H9 (cell line): Measurements from ENCODE around the gene ZG16. TPM values are rescaled to one million over a fixed set of nuclear protein-coding genes. Genes with fewer than 3 reads are reported as not detected.

Source experiments
- DNase-seq: peaks from one replicate; pipeline ENCODE4 v3.0.0-alpha.2; 2017
- H2AFZ ChIP-seq: one replicate; pipeline ENCODE4 v1.6.1; 2013; ENCODE audit warnings: mild to moderate bottlenecking, low read length, control low read depth, moderate library complexity
- H2AK5ac ChIP-seq: 2 replicates; pipeline ENCODE4 v1.6.1; 2013; ENCODE audit warnings: low read length, control low read depth, mixed read lengths; ENCODE audit not compliant: insufficient read length
- H2BK120ac ChIP-seq: one replicate; pipeline ENCODE4 v1.6.1; 2013; ENCODE audit warnings: low read depth, mild to moderate bottlenecking, low read length, control low read depth, inconsistent platforms; ENCODE audit not compliant: poor library complexity, severe bottlenecking
- H2BK12ac ChIP-seq: 2 replicates; pipeline ENCODE4 v1.6.1; 2013; ENCODE audit warnings: low read length, control low read depth, mixed read lengths, low read depth; ENCODE audit not compliant: insufficient read length
- H2BK15ac ChIP-seq: 2 replicates; pipeline ENCODE4 v1.6.1; 2013; ENCODE audit warnings: low read depth, low read length, control low read depth
- H2BK20ac ChIP-seq: one replicate; pipeline ENCODE4 v1.6.1; 2013; ENCODE audit warnings: low read depth, mild to moderate bottlenecking, low read length, control low read depth, inconsistent platforms; ENCODE audit not compliant: poor library complexity, severe bottlenecking
- H2BK5ac ChIP-seq: 2 replicates; pipeline ENCODE4 v1.6.1; 2013; ENCODE audit warnings: low read length, control low read depth, mixed read lengths; ENCODE audit not compliant: insufficient read length
- H3K14ac ChIP-seq: 2 replicates; pipeline ENCODE4 v1.6.1; 2013; ENCODE audit warnings: low read length, control low read depth; ENCODE audit not compliant: insufficient read depth
- H3K18ac ChIP-seq: 2 replicates; pipeline ENCODE4 v1.6.1; 2013; ENCODE audit warnings: low read depth, mild to moderate bottlenecking, mixed read lengths, low read length, control low read depth; ENCODE audit not compliant: insufficient read length
- H3K23ac ChIP-seq: 2 replicates; pipeline ENCODE4 v1.6.1; 2013; ENCODE audit warnings: low read length, control low read depth, mixed read lengths, low read depth; ENCODE audit not compliant: insufficient read length
- H3K23me2 ChIP-seq: 2 replicates; pipeline ENCODE4 v1.6.1; 2013; ENCODE audit warnings: low read depth, mild to moderate bottlenecking, mixed read lengths, low read length, control low read depth; ENCODE audit not compliant: insufficient read length, poor library complexity, severe bottlenecking
- H3K27ac ChIP-seq: 2 replicates; pipeline ENCODE4 v1.5.1; 2013; ENCODE audit warnings: low read length, control low read depth, mixed read lengths, low read depth; ENCODE audit not compliant: insufficient read length
- H3K27me3 ChIP-seq: 2 replicates; pipeline ENCODE4 v1.6.1; 2013; ENCODE audit warnings: low read length, control low read depth, inconsistent platforms; ENCODE audit not compliant: insufficient read depth
- H3K4ac ChIP-seq: 2 replicates; pipeline ENCODE4 v1.6.1; 2013; ENCODE audit warnings: low read depth, mild to moderate bottlenecking, control low read depth, inconsistent platforms, low read length, moderate library complexity
- H3K4me1 ChIP-seq: 2 replicates; pipeline ENCODE4 v1.6.1; 2013; ENCODE audit warnings: low read length, control low read depth, inconsistent platforms; ENCODE audit not compliant: insufficient read depth
- H3K4me2 ChIP-seq: 2 replicates; pipeline ENCODE4 v1.6.1; 2013; ENCODE audit warnings: low read length, control low read depth, mixed read lengths; ENCODE audit not compliant: insufficient read length, insufficient read depth
- H3K56ac ChIP-seq: 2 replicates; pipeline ENCODE4 v1.6.1; 2013; ENCODE audit warnings: low read depth, mild to moderate bottlenecking, mixed read lengths, low read length, control low read depth; ENCODE audit not compliant: insufficient read length
- H3K79me1 ChIP-seq: 2 replicates; pipeline ENCODE4 v1.6.1; 2013; ENCODE audit warnings: low read depth, mild to moderate bottlenecking, moderate library complexity, low read length, control low read depth, inconsistent platforms; ENCODE audit not compliant: insufficient read depth, poor library complexity, severe bottlenecking
- H3K79me2 ChIP-seq: 2 replicates; pipeline ENCODE4 v1.6.1; 2013; ENCODE audit warnings: low read length, control low read depth, inconsistent platforms; ENCODE audit not compliant: insufficient read depth
- H3K9ac ChIP-seq: 2 replicates; pipeline ENCODE4 v1.6.1; 2013; ENCODE audit warnings: low read length, control low read depth, mixed read lengths; ENCODE audit not compliant: insufficient read length; ENCODE audit errors: extremely low read depth
- H3K9me3 ChIP-seq: one replicate; pipeline ENCODE4 v1.6.1; 2013; ENCODE audit warnings: low read depth, low read length, inconsistent platforms; ENCODE audit not compliant: control insufficient read depth
- H3T11ph ChIP-seq: one replicate; pipeline ENCODE4 v1.6.1; 2013; ENCODE audit warnings: mild to moderate bottlenecking, low read length, control low read depth, inconsistent platforms
- H4K20me1 ChIP-seq: one replicate; pipeline ENCODE4 v1.6.1; 2013; ENCODE audit not compliant: control insufficient read depth, insufficient read length, insufficient read depth
- H4K5ac ChIP-seq: 2 replicates; pipeline ENCODE4 v1.6.1; 2013; ENCODE audit warnings: low read depth, mild to moderate bottlenecking, mixed read lengths, low read length, control low read depth; ENCODE audit not compliant: insufficient read length
- H4K8ac ChIP-seq: replicated peaks from 2 replicates; pipeline ENCODE4 v1.6.1; 2013; ENCODE audit warnings: low read length, control low read depth, mixed read lengths, low read depth; ENCODE audit not compliant: insufficient read length
- H4K91ac ChIP-seq: 2 replicates; pipeline ENCODE4 v1.6.1; 2013; ENCODE audit warnings: low read depth, mild to moderate bottlenecking, moderate library complexity, mixed read lengths, low read length, control low read depth; ENCODE audit not compliant: insufficient read length
- H3K27ac Mint-ChIP-seq, 3 experiments: 2 replicates in 2 of 3; 3 replicates in 1 of 3; pipeline ENCODE4 v1.8.0; 2020 to 2021; ENCODE audit warnings: mixed read lengths in 3 of 3, mild to moderate bottlenecking in 1 of 3, moderate library complexity in 1 of 3
- H3K27me3 Mint-ChIP-seq: 2 replicates; pipeline ENCODE4 v1.8.0; 2021; ENCODE audit warnings: low read depth, mild to moderate bottlenecking, moderate library complexity, mixed read lengths
- H3K36me3 Mint-ChIP-seq, 3 experiments: 2 replicates in 2 of 3; 3 replicates in 1 of 3; pipeline ENCODE4 v1.8.0; 2020 to 2021; ENCODE audit warnings: low read depth in 3 of 3, mixed read lengths in 3 of 3; ENCODE audit not compliant: insufficient read depth in 1 of 3
- H3K4me1 Mint-ChIP-seq, 2 experiments: 2 replicates each; pipeline ENCODE4 v1.8.0; 2020; ENCODE audit warnings: mixed read lengths in 2 of 2
- H3K4me3 Mint-ChIP-seq, 2 experiments: 2 replicates in 1 of 2; 3 replicates in 1 of 2; pipeline ENCODE4 v1.8.0; 2020 to 2021; ENCODE audit warnings: mild to moderate bottlenecking in 2 of 2, mixed read lengths in 2 of 2, moderate library complexity in 1 of 2
- H3K9me3 Mint-ChIP-seq, 2 experiments: 2 replicates in 1 of 2; 3 replicates in 1 of 2; pipeline ENCODE4 v1.8.0; 2020; ENCODE audit warnings: mild to moderate bottlenecking in 2 of 2, mixed read lengths in 2 of 2, moderate library complexity in 1 of 2
- CTCF ChIP-seq: fragments of 200-600 bp; sonication (generic); conservative IDR thresholded peaks from 3 replicates; pipeline ENCODE4 v1.8.0; 2021; ENCODE audit warnings: antibody characterized with exemption, mild to moderate bottlenecking
- WGBS: extraction: QIAGEN DNeasy Blood & Tissue Kit; methylation state at CpG from one replicate; pipeline ENCODE4 v1.1.7; 2013; ENCODE audit warnings: missing lambda C conversion rate, low lambda C conversion rate, mixed read lengths; ENCODE audit not compliant: insufficient read length; ENCODE audit errors: extremely low coverage; 5-methylcytosine and 5-hydroxymethylcytosine counted together
- total RNA-seq: library from RNA; stranded (reverse); gene quantifications from 2 replicates; pipeline ENCODE4 v1.2.1, GENCODE V29; 2021

The ZG16 gene
- total RNA-seq, 1 experiment from 2014 or later = not detected

- Histone ChIP-seq H3K23ac (no peak overlapping the region), H3K4me2 (no peak overlapping the region), H3K56ac (no peak overlapping the region), H3K23me2 (no peaks in the 10 kb centered on the region), H3K18ac (no peak overlapping the region), H3K14ac (no peak overlapping the region), H3K9me3 (no peaks in the 10 kb centered on the region), H4K20me1 (no peaks in the 10 kb centered on the region), H3K27me3 (no peaks in the 10 kb centered on the region), H2BK15ac (no peak overlapping the region), H4K5ac (no peak overlapping the region), H3K79me2 (no peaks in the 10 kb centered on the region), H2AFZ (no peak overlapping the region), H3K4me1 (no peaks in the 10 kb centered on the region), H2AK5ac (no peak overlapping the region), H4K8ac (no peak overlapping the region), H4K91ac (no peak overlapping the region), H3K4ac (no peak overlapping the region), H2BK120ac (no peak overlapping the region), H2BK20ac (no peak overlapping the region), H2BK12ac (no peak overlapping the region), H3K9ac (no peak overlapping the region), H3T11ph (no peak overlapping the region), H3K79me1 (no peaks in the 10 kb centered on the region), H3K27ac (no peak overlapping the region), H2BK5ac (no peak overlapping the region)
- no peak overlapping the region for H3K4me3 Mint-ChIP-seq
- peaks cover 15 to 22% of the 10 kb centered on the region in 2 experiments for H3K4me1 Mint-ChIP-seq
- H3K36me3 Mint-ChIP-seq = no peaks in the 10 kb centered on the region
- H3K27ac Mint-ChIP-seq = no peak overlapping the region
- DNase-seq = no peak
- no CpG with 5 or more reads among the region's 8 CpGs for WGBS
- H3K9me3 Mint-ChIP-seq = no peaks in the 10 kb centered on the region
- no peaks in the 10 kb centered on the region; the same call in 1 of the 2 replicates for H3K27me3 Mint-ChIP-seq
- TF ChIP-seq CTCF = no peak
Measured at GRCh38 chr16:29826342-29826695, 48.3 kb downstream of the ZG16 start.
